Neutrophil (primary cell): Measurements from ENCODE around the gene GFRA4.

Experiments
- H3K27ac ChIP-seq: fragments of 200-600 bp; sonication (generic); 2 replicates; pipeline ENCODE4 v1.5.1; 2016; ENCODE audit warnings: mild to moderate bottlenecking, moderate library complexity
- H3K27me3 ChIP-seq: fragments of 200-600 bp; sonication (generic); 2 replicates; pipeline ENCODE4 v1.6.0; 2016; ENCODE audit warnings: mild to moderate bottlenecking
- H3K36me3 ChIP-seq: fragments of 200-600 bp; sonication (generic); 2 replicates; pipeline ENCODE4 v1.5.1; 2017
- H3K4me1 ChIP-seq, 2 experiments: fragments of 200-600 bp in 1 of 2; sonication (generic) in 1 of 2; 1 replicate in 1 of 2; 2 replicates in 1 of 2; pipeline versions ENCODE4 v1.5.1 to v1.6.1; 2013 to 2016; ENCODE audit warnings: low read depth in 1 of 2, low read length in 1 of 2, mild to moderate bottlenecking in 1 of 2, moderate library complexity in 1 of 2; ENCODE audit not compliant: control insufficient read depth in 1 of 2, insufficient read depth in 1 of 2
- H3K4me3 ChIP-seq, 2 experiments: fragments of 200-600 bp in 1 of 2; sonication (generic) in 1 of 2; 1 replicate in 1 of 2; 2 replicates in 1 of 2; pipeline ENCODE4 v1.5.1; 2013 to 2016; ENCODE audit warnings: low read depth in 1 of 2, low read length in 1 of 2, mild to moderate bottlenecking in 1 of 2, moderate library complexity in 1 of 2
- H3K9me3 ChIP-seq: fragments of 200-600 bp; sonication (generic); 2 replicates; pipeline ENCODE4 v1.5.1; 2016
- CTCF ChIP-seq: fragments of 200-600 bp; sonication (generic); IDR thresholded peaks from 2 replicates; pipeline ENCODE4 v1.5.1; 2016; ENCODE audit warnings: antibody characterized with exemption

The GFRA4 gene

DNA sequence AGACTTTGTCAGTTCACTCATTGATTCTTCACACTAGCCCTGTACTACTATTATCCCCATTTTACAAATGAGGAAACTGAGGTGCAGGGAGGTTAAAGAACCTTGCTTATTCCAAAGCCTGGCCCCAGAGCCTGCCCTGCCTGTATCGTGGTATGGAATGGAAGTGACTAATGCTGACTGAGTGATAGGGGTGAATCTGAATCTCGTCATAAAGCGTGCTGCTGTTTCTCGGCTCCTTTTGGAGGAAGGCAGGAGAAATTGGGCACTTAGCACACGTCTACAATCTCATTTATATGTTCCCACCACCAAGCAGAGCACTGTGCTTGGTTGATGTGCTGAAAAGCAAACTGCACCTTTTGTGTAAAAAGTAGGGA, 17.1 kb downstream of the GFRA4 start:
- Histone ChIP-seq H3K36me3 (peaks cover 22% of the 10 kb centered on the region), H3K9me3 (no peaks in the 10 kb centered on the region), H3K4me3 (no peak overlapping the region), H3K27ac (no peak overlapping the region), H3K27me3 (no peaks in the 10 kb centered on the region), H3K4me1 (no peaks in the 10 kb centered on the region)
- no peak for TF ChIP-seq CTCF

DNA sequence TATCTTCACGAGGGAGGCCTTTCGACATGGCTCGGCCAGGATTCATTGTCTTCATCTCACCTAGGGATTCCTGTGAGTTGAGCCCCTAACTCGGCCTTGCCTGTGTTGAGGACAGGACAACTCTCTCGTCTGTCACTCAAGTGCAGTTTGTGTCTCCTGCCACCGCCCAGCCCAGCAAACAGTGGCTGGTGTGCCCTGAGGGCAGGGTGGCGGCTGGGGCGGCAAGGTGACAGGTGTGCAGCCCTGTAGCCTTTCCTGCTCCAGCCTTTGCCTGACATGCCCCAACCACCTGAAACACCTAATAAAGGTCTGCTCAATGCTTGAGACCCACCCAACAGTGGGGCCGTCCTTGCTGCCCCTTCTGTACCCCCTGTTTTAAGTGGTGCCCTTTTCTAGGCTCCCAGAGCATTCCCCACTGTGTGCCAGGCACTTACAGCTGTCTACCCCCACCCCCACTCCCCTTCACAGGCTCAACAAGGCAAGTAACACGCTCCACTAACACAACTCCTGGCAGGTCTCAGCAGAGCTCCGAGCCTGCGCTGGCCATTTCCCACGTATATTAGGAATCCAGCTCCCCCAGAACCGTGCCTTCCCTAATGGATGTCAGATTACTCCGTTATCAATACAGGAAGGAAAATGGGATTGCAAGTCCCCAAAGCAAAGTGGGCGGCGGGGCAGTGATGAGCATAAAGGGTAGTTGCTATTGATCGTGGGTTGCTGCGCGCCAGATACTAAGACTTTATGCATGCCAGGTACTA, 17.7 kb downstream of the GFRA4 start:
- no peak overlapping the region for H3K4me3 ChIP-seq
- no peaks in the 10 kb centered on the region for H3K9me3 ChIP-seq
- no peak overlapping the region for H3K27ac ChIP-seq
- no peaks in the 10 kb centered on the region for H3K27me3 ChIP-seq
- no peak for TF ChIP-seq CTCF
- H3K36me3 ChIP-seq = peaks cover 22% of the 10 kb centered on the region
- no peaks in the 10 kb centered on the region for H3K4me1 ChIP-seq

GRCh38 chr20:3640259-3640658, 22.9 kb downstream of the GFRA4 start:
- Histone ChIP-seq H3K4me3 (no peak overlapping the region), H3K4me1 (no peaks in the 10 kb centered on the region), H3K27ac (no peak overlapping the region), H3K27me3 (no peaks in the 10 kb centered on the region), H3K36me3 (peaks cover 3% of the 10 kb centered on the region), H3K9me3 (no peaks in the 10 kb centered on the region)
- no peak for TF ChIP-seq CTCF

DNA sequence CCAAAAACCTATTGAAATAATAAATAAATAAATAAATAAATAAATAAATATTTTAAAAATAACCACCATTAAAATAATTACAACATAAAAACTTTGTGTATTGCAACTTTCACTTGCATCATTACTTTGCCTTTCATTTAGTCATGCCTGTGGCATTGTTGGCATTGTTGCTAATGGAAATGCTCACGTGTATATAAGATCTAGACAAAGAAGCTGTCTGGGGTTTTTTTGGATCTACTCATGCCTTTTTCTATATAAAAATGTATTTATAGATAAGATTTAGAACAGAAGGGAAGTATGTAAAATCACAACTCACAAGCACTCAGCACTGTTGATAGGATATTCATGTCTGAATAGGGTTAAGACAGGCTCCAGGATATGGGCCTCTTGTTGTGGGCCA, 27.9 kb downstream of the GFRA4 start:
- Histone ChIP-seq H3K27me3 (no peaks in the 10 kb centered on the region), H3K4me3 (no peak overlapping the region), H3K27ac (no peak overlapping the region), H3K36me3 (peaks cover 4% of the 10 kb centered on the region), H3K4me1 (no peaks in the 10 kb centered on the region), H3K9me3 (no peaks in the 10 kb centered on the region)
- no peak for TF ChIP-seq CTCF

GRCh38 chr20:3633913-3634478, 29.2 kb downstream of the GFRA4 start:
- TF ChIP-seq CTCF = no peak
- Histone ChIP-seq H3K36me3 (peaks cover 4% of the 10 kb centered on the region), H3K27me3 (no peaks in the 10 kb centered on the region), H3K9me3 (no peaks in the 10 kb centered on the region), H3K4me1 (no peaks in the 10 kb centered on the region), H3K27ac (no peak overlapping the region), H3K4me3 (no peak overlapping the region)
